ENCODE results near the gene ZNF701.
"Not testable (repeated sequence)": the region's sequence is repeated elsewhere in the genome, so short reads cannot be mapped to it uniquely, and the experiment has no call there.

ZNF701 gene

GRCh38 chr19:52566588-52566987 is 3.5 kb upstream of the ZNF701 start:
- DNase-seq = no peak

- no peak for DNase-seq
Measured at GRCh38 chr19:52567921-52568320, 2.2 kb upstream of the ZNF701 start.

GRCh38 chr19:52569638-52569999 is 468 bp upstream of the ZNF701 start:
- DNase-seq = not testable (repeated sequence)

GRCh38 chr19:52584736-52585440 is 14.8 kb downstream of the ZNF701 start:
- DNase-seq = no peak

GRCh38 chr19:52585604-52586003 is 15.5 kb downstream of the ZNF701 start:
- DNase-seq = no peak

- DNase-seq = no peak
Measured at GRCh38 chr19:52590728-52591127, 20.6 kb downstream of the ZNF701 start.

- DNase-seq = no peak
Measured at GRCh38 chr19:52592301-52592700, 22.2 kb downstream of the ZNF701 start.

- not testable (repeated sequence) for DNase-seq
Measured at GRCh38 chr19:52593441-52593840, 23.4 kb downstream of the ZNF701 start.

- no peak for DNase-seq
Measured at GRCh38 chr19:52599241-52599640, 29.2 kb downstream of the ZNF701 start.

GRCh38 chr19:52600639-52601024 is 30.5 kb downstream of the ZNF701 start:
- DNase-seq = no peak

- peak; percentile 87 for DNase-seq
Measured at GRCh38 chr19:52601025-52601973, 31.2 kb downstream of the ZNF701 start.

- peak; percentile 24 for DNase-seq
Measured at GRCh38 chr19:52601974-52602366, 31.9 kb downstream of the ZNF701 start.

- DNase-seq = no peak
Measured at GRCh38 chr19:52602941-52603340, 32.9 kb downstream of the ZNF701 start.

GRCh38 chr19:52603558-52604207 is 33.6 kb downstream of the ZNF701 start:
- no peak for DNase-seq

GRCh38 chr19:52613299-52613906 is 43.3 kb downstream of the ZNF701 start:
- DNase-seq = no peak

- DNase-seq = no peak
Measured at GRCh38 chr19:52621376-52621775, 51.3 kb downstream of the ZNF701 start.

GRCh38 chr19:52622261-52622660 is 52.2 kb downstream of the ZNF701 start:
- no peak for DNase-seq

- DNase-seq = peak; percentile 74
Measured at GRCh38 chr19:52626915-52627314, 56.8 kb downstream of the ZNF701 start.

- DNase-seq = not testable (repeated sequence)
Measured at GRCh38 chr19:52627441-52627840, 57.4 kb downstream of the ZNF701 start.

GRCh38 chr19:52635786-52636570 is 65.9 kb downstream of the ZNF701 start:
- no peak for DNase-seq
